ENCODE results near the gene QRSL1.

QRSL1 gene

DNA sequence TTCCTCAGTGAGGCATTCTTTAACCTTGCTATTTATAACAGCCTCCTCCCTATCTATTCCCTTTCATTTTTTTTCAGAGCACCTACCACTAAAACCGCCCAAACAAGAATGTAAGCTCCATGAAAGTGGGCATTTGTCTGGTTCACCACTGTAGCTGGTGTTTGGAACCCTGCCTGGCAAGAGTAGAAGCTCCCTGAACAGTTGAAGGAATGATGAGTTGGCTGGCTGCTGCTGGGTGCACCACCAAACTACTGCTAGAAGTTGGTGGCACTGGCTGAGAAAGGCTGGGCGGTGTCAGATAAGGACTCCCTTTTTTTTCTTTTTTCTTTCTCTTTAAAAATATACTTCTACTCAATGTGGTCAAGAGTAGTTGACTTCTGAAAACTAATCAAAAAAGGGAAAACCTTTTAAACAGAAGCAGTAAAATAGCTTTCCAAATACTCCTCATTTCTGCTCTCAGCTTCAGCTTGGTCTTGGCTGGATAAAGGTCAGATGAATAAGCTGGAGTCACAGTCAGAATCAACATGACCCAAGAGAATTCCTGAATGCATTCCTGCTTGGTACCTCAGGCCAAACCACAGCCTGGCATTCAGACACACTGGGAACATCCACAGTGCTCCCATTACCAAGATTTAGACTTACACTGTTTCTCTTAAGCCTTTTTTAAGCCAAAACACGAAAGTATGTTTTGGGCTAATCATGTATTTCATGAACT, 38.1 kb upstream of the QRSL1 start:
- Histone ChIP-seq H3K79me2 (ENCODE audit: control insufficient read depth, low read length) (no peaks in the 10 kb centered on the region), H3F3A (ENCODE audit: control insufficient read depth, insufficient read depth) (peaks cover 4% of the 10 kb centered on the region; the same call in 1 of the 2 replicates), H3K27ac (ENCODE audit: low read depth, low read length) (no peak overlapping the region), H3K9me2 (replicated peaks; ENCODE audit: control insufficient read depth, low read length) (no peaks in the 10 kb centered on the region), H4K20me1 (ENCODE audit: control insufficient read depth, insufficient read depth, low read depth, low read length) (no peaks in the 10 kb centered on the region), H3K27me3 (ENCODE audit: control insufficient read depth, low read length) (no peaks in the 10 kb centered on the region), H3K36me3 (ENCODE audit: control insufficient read depth, low read length) (peaks cover 30% of the 10 kb centered on the region), H3K4me2 (ENCODE audit: low read length) (no peak overlapping the region), H3K4me3 (ENCODE audit: low read length) (no peak overlapping the region), H3K9me3 (ENCODE audit: control insufficient read depth, insufficient read depth, low read length) (no peaks in the 10 kb centered on the region), H3K4me1 (ENCODE audit: control insufficient read depth, low read length) (no peaks in the 10 kb centered on the region)
- TF ChIP-seq, protein P1, sequence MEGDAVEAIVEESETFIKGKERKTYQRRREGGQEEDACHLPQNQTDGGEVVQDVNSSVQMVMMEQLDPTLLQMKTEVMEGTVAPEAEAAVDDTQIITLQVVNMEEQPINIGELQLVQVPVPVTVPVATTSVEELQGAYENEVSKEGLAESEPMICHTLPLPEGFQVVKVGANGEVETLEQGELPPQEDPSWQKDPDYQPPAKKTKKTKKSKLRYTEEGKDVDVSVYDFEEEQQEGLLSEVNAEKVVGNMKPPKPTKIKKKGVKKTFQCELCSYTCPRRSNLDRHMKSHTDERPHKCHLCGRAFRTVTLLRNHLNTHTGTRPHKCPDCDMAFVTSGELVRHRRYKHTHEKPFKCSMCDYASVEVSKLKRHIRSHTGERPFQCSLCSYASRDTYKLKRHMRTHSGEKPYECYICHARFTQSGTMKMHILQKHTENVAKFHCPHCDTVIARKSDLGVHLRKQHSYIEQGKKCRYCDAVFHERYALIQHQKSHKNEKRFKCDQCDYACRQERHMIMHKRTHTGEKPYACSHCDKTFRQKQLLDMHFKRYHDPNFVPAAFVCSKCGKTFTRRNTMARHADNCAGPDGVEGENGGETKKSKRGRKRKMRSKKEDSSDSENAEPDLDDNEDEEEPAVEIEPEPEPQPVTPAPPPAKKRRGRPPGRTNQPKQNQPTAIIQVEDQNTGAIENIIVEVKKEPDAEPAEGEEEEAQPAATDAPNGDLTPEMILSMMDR (IDR thresholded peaks at IDR 0.05; ENCODE audit: low read depth, low read length, poor library complexity, severe bottlenecking), result no peak
- TF ChIP-seq EZH2phosphoT487 (IDR thresholded peaks at IDR 0.05; ENCODE audit: borderline replicate concordance, low read length), result no peak

DNA sequence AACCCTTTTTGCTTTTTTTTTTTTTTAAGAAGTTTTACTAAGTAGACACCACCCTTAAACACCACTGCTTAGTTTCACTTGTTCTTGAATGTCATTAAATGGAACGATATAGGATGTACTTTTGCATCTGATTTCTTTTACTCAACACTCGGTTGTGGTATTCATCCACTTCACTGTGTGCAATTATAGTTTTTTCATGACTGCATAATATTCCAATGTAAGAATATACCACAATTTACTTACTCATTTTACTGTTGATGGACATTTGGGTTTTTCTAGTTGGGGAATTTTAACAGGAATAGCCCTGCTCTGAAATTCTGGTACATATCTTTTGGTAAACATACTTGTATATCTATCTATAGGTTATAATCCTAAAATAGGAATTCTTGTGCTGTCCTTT, 29.9 kb upstream of the QRSL1 start:
- no peak for TF ChIP-seq EZH2phosphoT487 (IDR thresholded peaks at IDR 0.05; ENCODE audit: borderline replicate concordance, low read length)
- TF ChIP-seq, protein P1 (IDR thresholded peaks at IDR 0.05; ENCODE audit: low read depth, low read length, poor library complexity, severe bottlenecking), result no peak
- H3K4me1 ChIP-seq (ENCODE audit: control insufficient read depth, low read length), result peaks cover 8% of the 10 kb centered on the region
- no peaks in the 10 kb centered on the region for H3F3A ChIP-seq (ENCODE audit: control insufficient read depth, insufficient read depth)
- H3K36me3 ChIP-seq (ENCODE audit: control insufficient read depth, low read length), result peaks cover 31% of the 10 kb centered on the region
- no peak overlapping the region for H3K4me2 ChIP-seq (ENCODE audit: low read length)
- H4K20me1 ChIP-seq (ENCODE audit: control insufficient read depth, insufficient read depth, low read depth, low read length), result no peaks in the 10 kb centered on the region
- no peak overlapping the region for H3K4me3 ChIP-seq (ENCODE audit: low read length)
- H3K9me2 ChIP-seq (replicated peaks; ENCODE audit: control insufficient read depth, low read length), result no peaks in the 10 kb centered on the region
- H3K9me3 ChIP-seq (ENCODE audit: control insufficient read depth, insufficient read depth, low read length), result no peaks in the 10 kb centered on the region
- no peaks in the 10 kb centered on the region for H3K79me2 ChIP-seq (ENCODE audit: control insufficient read depth, low read length)
- H3K27ac ChIP-seq (ENCODE audit: low read depth, low read length), result no peak overlapping the region
- no peaks in the 10 kb centered on the region for H3K27me3 ChIP-seq (ENCODE audit: control insufficient read depth, low read length)

DNA sequence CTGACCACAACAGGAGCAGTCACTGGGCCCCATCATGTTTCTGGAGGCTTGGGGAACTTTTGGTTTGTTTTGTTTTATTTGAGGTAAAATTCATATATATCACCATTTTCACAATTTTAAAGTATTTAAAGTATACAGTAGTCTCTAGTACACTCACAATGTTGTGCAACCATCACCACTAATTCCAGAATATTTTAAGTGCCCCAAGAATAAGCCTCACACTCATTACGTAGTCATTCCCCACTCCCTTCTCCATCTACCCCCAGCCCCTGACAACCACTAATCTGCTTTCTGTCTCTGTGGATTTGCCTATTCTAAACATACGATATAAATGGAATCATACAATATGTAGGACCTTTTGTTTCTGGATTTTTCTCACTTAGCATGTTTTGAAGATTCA, 29.0 kb upstream of the QRSL1 start:
- Histone ChIP-seq H4K20me1 (ENCODE audit: control insufficient read depth, insufficient read depth, low read depth, low read length) (no peaks in the 10 kb centered on the region), H3K27me3 (ENCODE audit: control insufficient read depth, low read length) (no peaks in the 10 kb centered on the region), H3K9me3 (ENCODE audit: control insufficient read depth, insufficient read depth, low read length) (no peaks in the 10 kb centered on the region), H3K4me3 (ENCODE audit: low read length) (no peak overlapping the region), H3K9me2 (replicated peaks; ENCODE audit: control insufficient read depth, low read length) (no peaks in the 10 kb centered on the region), H3F3A (ENCODE audit: control insufficient read depth, insufficient read depth) (no peaks in the 10 kb centered on the region), H3K27ac (ENCODE audit: low read depth, low read length) (no peak overlapping the region), H3K36me3 (ENCODE audit: control insufficient read depth, low read length) (peaks cover 36% of the 10 kb centered on the region), H3K4me2 (ENCODE audit: low read length) (no peak overlapping the region), H3K4me1 (ENCODE audit: control insufficient read depth, low read length) (peaks cover 11% of the 10 kb centered on the region), H3K79me2 (ENCODE audit: control insufficient read depth, low read length) (no peaks in the 10 kb centered on the region)
- TF ChIP-seq EZH2phosphoT487 (IDR thresholded peaks at IDR 0.05; ENCODE audit: borderline replicate concordance, low read length), result no peak
- TF ChIP-seq, protein P1 (IDR thresholded peaks at IDR 0.05; ENCODE audit: low read depth, low read length, poor library complexity, severe bottlenecking), result no peak

Measured in DOHH2 (cell line).